Right kidney (tissue), 1 donor: Measurements from ENCODE around the gene SNAI1.
A peak's percentile ranks its signal among the peaks of the same experiment; 100 is the strongest.
"Not testable (repeated sequence)": the region's sequence is repeated elsewhere in the genome, so short reads cannot be mapped to it uniquely, and the experiment has no call there.

Experiments used
- DNase-seq: peaks from one replicate; pipeline ENCODE4 v3.0.0-alpha.2; 2016

SNAI1 gene

DNA sequence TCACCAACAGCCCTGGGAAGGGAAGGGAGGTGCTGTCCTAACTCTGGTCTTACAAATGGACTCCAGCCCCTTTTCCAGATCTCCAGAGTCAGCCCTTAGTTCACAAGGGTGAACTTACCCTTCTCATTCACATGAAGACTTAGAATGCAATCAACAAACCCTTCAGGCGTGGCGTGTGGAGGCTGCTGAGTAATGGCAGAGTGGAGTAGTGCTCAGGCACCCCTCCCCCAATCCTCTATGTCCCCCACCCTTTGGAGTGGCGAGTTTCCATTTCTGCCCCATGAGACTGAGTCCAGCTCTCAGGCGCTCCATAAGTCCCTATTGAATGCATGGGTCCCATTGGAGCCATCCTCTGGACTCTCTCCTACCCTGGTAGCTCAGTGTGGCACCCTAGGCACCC, 3.3 kb downstream of the SNAI1 start:
- DNase-seq: no peak

GRCh38 chr20:49987015-49987867, 4.5 kb downstream of the SNAI1 start:
- no peak for DNase-seq

GRCh38 chr20:49987868-49988690, 5.3 kb downstream of the SNAI1 start:
- no peak for DNase-seq

DNA sequence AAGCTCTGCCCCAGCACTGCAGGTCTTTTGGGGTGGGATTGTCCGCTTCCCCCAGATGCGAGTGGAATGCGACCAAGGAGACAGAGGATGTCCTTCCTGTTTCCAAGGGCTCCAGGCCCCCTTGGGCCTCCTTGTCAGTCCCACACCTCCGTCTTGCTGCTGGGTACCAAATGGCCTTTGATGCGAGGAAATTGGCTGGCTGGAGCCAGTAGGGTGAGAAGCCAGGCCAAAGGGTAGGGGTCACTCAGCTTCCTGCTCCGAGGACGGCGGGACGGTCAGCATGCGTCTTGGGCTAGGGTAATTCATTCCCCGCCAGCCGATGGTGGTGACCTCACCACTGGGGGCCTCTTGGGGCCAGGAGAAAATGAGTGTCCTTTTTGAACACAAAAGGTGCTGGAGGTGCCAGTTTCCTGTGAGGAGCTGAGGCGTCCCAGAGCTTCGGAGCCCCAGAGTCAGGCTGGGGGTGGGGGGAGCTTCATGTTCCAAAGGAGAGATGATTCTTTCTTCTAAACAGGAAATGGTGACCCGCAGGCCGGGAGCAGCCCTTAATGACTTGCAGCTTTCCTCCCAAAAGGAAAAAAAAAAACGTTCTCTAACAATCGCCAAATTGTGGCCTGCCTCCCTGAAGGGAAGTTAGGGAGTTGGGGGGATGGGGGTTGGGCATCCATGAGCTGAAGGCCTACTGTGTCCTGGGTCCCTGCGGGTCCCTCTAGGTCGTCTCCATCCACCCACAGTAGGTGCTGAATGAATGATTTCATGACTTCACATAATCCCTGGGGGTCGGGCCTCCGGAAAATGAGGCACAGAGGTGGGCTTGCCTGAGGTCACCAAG, 6.7 kb downstream of the SNAI1 start:
- DNase-seq: peak; percentile 63

- peak; percentile 56 for DNase-seq
These were observed 7.5 kb downstream of the SNAI1 start for GRCh38 chr20:49990271-49990720.

GRCh38 chr20:49993301-49993751, 10.5 kb downstream of the SNAI1 start:
- no peak for DNase-seq

- DNase-seq: no peak
These were observed 12.8 kb downstream of the SNAI1 start for GRCh38 chr20:49995586-49995985.

- DNase-seq: not testable (repeated sequence)
These were observed 15.9 kb downstream of the SNAI1 start for GRCh38 chr20:49998478-49999188.

GRCh38 chr20:49999329-49999728, 16.5 kb downstream of the SNAI1 start:
- no peak for DNase-seq

DNA sequence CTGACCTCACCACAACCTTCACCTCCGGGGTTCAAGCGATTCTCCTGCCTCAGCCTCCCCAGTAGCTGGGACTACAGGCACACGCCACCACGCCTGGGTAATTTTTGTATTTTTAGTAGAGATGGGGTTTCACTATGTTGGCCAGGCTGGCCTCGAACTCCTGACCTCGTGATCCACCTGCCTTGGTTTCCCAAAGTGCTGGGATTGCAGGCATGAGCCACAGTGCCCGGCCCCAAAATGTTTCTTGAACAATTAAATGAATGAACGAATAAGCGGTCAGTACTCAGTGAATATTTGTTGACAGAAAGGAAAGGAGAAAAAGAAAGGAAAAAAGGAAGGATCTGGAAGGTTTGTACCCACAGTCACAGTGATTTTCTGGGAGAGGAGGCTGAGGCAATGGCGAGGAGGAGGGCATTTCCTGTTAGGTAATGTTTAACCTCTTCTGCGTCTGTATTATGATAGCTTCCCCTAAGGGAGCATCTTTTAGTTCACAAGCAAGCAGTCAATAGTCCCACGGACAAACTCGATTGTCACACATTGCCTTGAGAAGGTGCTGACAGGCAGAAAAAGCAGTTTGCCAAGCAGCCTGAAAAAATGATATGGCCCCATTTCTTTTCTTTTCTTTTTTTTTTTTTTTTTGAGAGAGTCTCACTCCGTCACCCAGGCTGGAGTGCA, 17.9 kb downstream of the SNAI1 start:
- DNase-seq: not testable (repeated sequence)

DNA sequence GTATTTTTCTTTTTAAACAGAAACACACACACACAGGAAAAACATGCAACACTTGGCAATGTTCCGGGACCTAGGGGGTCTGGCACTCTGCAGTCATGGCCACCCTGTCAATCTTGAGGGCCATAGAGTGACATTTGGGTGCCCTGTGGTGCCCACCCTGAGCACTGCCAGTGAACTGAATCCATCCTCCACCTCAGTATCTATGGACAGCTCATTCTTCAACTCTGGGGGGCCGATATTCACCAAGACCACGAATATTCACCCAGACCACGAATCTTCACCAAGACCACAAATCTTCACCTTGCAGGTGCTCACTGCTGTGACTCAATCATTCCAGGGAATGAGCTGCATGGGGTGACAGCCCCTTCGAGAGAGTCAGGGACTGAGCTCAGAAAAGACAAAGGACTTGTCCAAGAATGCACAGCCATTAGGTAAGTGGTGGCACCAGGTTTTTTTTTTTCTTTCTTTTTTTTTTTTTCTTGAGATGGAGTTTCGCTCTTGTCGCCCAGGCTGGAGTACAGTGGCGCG, 19.1 kb downstream of the SNAI1 start:
- no peak for DNase-seq

DNA sequence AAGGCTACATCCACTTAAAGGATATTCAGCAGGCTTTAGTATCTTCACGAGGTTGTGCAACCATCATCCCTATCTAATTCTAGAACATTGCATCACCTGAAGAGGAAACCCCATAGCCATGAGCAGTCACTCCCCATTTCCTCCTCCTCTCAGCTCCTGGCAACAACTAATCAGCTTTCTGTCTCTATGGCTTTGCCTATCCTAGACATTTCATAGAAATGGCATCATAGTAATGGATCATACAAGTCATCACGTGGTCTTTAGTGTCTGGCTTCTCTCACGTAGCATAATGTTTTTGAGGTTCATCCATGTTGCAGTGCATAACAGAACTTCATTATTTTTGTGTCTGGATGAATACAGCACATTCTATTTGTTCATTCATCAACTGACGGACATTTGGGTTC, 20.5 kb downstream of the SNAI1 start:
- no peak for DNase-seq

- DNase-seq: no peak
These were observed 21.4 kb downstream of the SNAI1 start for GRCh38 chr20:50004229-50004628.

GRCh38 chr20:50005471-50005981, 22.7 kb downstream of the SNAI1 start:
- DNase-seq: no peak

DNA sequence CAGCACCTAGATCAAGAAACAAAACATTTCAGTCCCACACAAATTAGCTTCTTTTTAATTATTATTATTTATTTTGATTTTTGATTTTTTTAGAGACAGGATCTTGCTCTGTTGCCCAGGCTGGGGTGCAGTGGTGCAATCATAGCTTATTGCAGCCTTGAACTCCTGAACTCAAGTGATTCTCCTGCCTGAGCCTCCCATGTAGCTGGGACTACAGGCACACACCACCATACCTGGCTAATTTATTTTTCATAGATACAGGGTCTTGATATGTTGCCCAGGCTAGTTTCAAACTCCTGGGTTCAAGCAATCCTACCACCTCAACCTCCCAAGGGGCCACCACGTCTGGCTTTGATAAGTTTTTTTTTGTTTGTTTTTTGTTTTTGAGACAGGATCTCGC, 24.6 kb downstream of the SNAI1 start:
- DNase-seq: no peak

GRCh38 chr20:50008007-50008406, 25.2 kb downstream of the SNAI1 start:
- DNase-seq: no peak

GRCh38 chr20:50009521-50010454, 27.0 kb downstream of the SNAI1 start:
- DNase-seq: peak; percentile 74

- DNase-seq: not testable (repeated sequence)
These were observed 28.8 kb downstream of the SNAI1 start for GRCh38 chr20:50011597-50011996.
